HCT116 (cell line): ENCODE measurements around the gene MRPL49. TPM values are rescaled to one million over a fixed set of nuclear protein-coding genes. Genes with fewer than 3 reads are reported as not detected.

Experiments used
- ATAC-seq: fragments of 200-7000 bp; cut with Tn5 transposase; 2 replicates; pipeline ENCODE4 v1.9.1; 2020; ENCODE audit warnings: mild to moderate bottlenecking, moderate library complexity
- BruUV-seq: library from RNA; stranded (reverse); fragments of 400-500 nt; replicated peaks from 2 replicates; lab custom pipeline; 2021; lab: Mats Ljungman, UMichigan
- CTCF ChIA-PET: fragments of 300-600 bp; sonication (Branson Sonifier 250); formaldehyde crosslinking; loops from one replicate; lab custom pipeline; 2021; ENCODE audit warnings: antibody characterized with exemption; lab: Charles Lee
- POLR2A ChIA-PET: fragments of 300-600, 350-600 bp; sonication (Branson Sonifier 250); formaldehyde crosslinking; loops from one replicate; lab custom pipeline; 2021; ENCODE audit warnings: antibody characterized with exemption; lab: Charles Lee
- RAD21 ChIA-PET, 2 experiments: fragments of 300-600 bp; sonication (Branson Sonifier 250); formaldehyde crosslinking; loops; one replicate each; lab custom pipeline; 2023; ENCODE audit warnings: low total read pairs in 2 of 2; ENCODE audit not compliant: uncharacterized antibody in 2 of 2, unreplicated experiment in 2 of 2, low non-redundant PET in 1 of 2; lab: Charles Lee
- DNase-seq: peaks from one replicate; pipeline ENCODE4 v3.0.0-alpha.2; 2010; ENCODE audit warnings: low read depth, low spot score
- H2AFZ ChIP-seq: fragments of 200-600 bp; shearing (Covaris generic), sonication (generic); 2 replicates; pipeline ENCODE4 v1.6.1; 2017; ENCODE audit warnings: low read depth, mixed run types, mixed read lengths, antibody characterized with exemption, low read length; ENCODE audit not compliant: poor library complexity, severe bottlenecking
- H3K27ac ChIP-seq: 2 replicates; pipeline ENCODE4 v1.5.1; 2012; ENCODE audit warnings: low read depth, low read length
- H3K27me3 ChIP-seq: fragments of 200-600 bp; sonication (generic); 2 replicates; pipeline ENCODE4 v1.6.1; 2016; ENCODE audit warnings: mixed run types, low read length, mixed read lengths; ENCODE audit not compliant: insufficient read depth
- H3K36me3 ChIP-seq, 2 experiments: fragments of 200-500 bp in 1 of 2; fragments of 200-600 bp in 1 of 2; sonication (Bioruptor generic) in 1 of 2; sonication (generic) in 1 of 2; 2 replicates each; pipeline versions ENCODE4 v1.5.1 to v1.6.1; 2014 to 2016; ENCODE audit warnings: low read length in 2 of 2, inconsistent platforms in 1 of 2, mixed read lengths in 1 of 2, mixed run types in 1 of 2; ENCODE audit not compliant: insufficient read depth in 2 of 2, control insufficient read depth in 1 of 2
- H3K4me1 ChIP-seq, 2 experiments: fragments of 200-600 bp in 1 of 2; sonication (generic) in 1 of 2; 2 replicates each; pipeline versions ENCODE4 v1.5.1 to v1.6.1; 2012 to 2017; ENCODE audit warnings: low read length in 2 of 2, inconsistent platforms in 1 of 2, mild to moderate bottlenecking in 1 of 2, mixed read lengths in 1 of 2, mixed run types in 1 of 2, moderate library complexity in 1 of 2; ENCODE audit not compliant: insufficient read depth in 2 of 2, control insufficient read depth in 1 of 2
- H3K4me2 ChIP-seq: fragments of 200-600 bp; sonication (generic); 2 replicates; pipeline ENCODE4 v1.6.1; 2017; ENCODE audit warnings: mixed run types, low read length, mixed read lengths
- H3K4me3 ChIP-seq, 2 experiments: fragments of 200-600 bp in 1 of 2; sonication (generic) in 1 of 2; replicated peaks in 1 of 2; 2 replicates each; pipeline ENCODE4 v1.5.1; 2011 to 2016; ENCODE audit warnings: low read length in 2 of 2, control low read depth in 1 of 2, low read depth in 1 of 2, mild to moderate bottlenecking in 1 of 2, mixed read lengths in 1 of 2, mixed run types in 1 of 2
- H3K79me2 ChIP-seq: fragments of 200-600 bp; sonication (generic); 2 replicates; pipeline ENCODE4 v1.6.1; 2017; ENCODE audit warnings: mild to moderate bottlenecking, mixed run types, low read length, moderate library complexity, mixed read lengths; ENCODE audit not compliant: insufficient read depth
- H3K9ac ChIP-seq: fragments of 200-600 bp; sonication (generic); 2 replicates; pipeline ENCODE4 v1.6.1; 2016; ENCODE audit warnings: low read length, mixed read lengths
- H3K9me2 ChIP-seq: fragments of 200-600 bp; sonication (generic), shearing (Covaris generic); 2 replicates; pipeline ENCODE4 v1.6.1; 2017; ENCODE audit warnings: mixed run types, mild to moderate bottlenecking, moderate library complexity; ENCODE audit not compliant: insufficient read depth
- H3K9me3 ChIP-seq, 2 experiments: fragments of 200-500 bp in 1 of 2; fragments of 200-600 bp in 1 of 2; sonication (Bioruptor generic) in 1 of 2; sonication (generic) in 1 of 2; 2 replicates each; pipeline ENCODE4 v1.6.1; 2014 to 2017; ENCODE audit warnings: low read length in 2 of 2, mixed read lengths in 2 of 2, inconsistent platforms in 1 of 2, low read depth in 1 of 2, mild to moderate bottlenecking in 1 of 2, mixed run types in 1 of 2, moderate library complexity in 1 of 2; ENCODE audit not compliant: control insufficient read depth in 1 of 2, insufficient read depth in 1 of 2
- H4K20me1 ChIP-seq: fragments of 200-600 bp; sonication (generic), shearing (Covaris generic); 2 replicates; pipeline ENCODE4 v1.6.1; 2017; ENCODE audit warnings: mixed run types, mild to moderate bottlenecking, moderate library complexity; ENCODE audit not compliant: insufficient read depth
- CEBPB ChIP-seq: IDR thresholded peaks from 2 replicates; pipeline ENCODE4 v1.6.1; 2012; ENCODE audit warnings: low read depth
- FOSL1 ChIP-seq: IDR thresholded peaks from 2 replicates; pipeline ENCODE4 v1.6.1; 2012; ENCODE audit warnings: low read depth
- JUND ChIP-seq: IDR thresholded peaks from 2 replicates; pipeline ENCODE4 v1.6.1; 2012
- POLR2AphosphoS5 ChIP-seq: IDR thresholded peaks from 2 replicates; pipeline ENCODE4 v1.6.1; 2011; ENCODE audit warnings: mild to moderate bottlenecking, low read depth, low read length, moderate library complexity
- REST ChIP-seq: IDR thresholded peaks from 2 replicates; pipeline ENCODE4 v1.6.1; 2012; ENCODE audit warnings: low read depth
- TCF7L2 ChIP-seq: IDR thresholded peaks from 2 replicates; pipeline ENCODE4 v1.7.0; 2011; ENCODE audit warnings: borderline replicate concordance, inconsistent platforms; ENCODE audit not compliant: insufficient read depth, insufficient read length; ENCODE audit errors: extremely low read depth
- ZNF274 ChIP-seq: fragments of 200-500 bp; sonication (Bioruptor generic); IDR thresholded peaks from 2 replicates; pipeline ENCODE4 v1.6.1; 2014; ENCODE audit warnings: mild to moderate bottlenecking, low read depth, low read length, inconsistent platforms
- intact Hi-C: fragments of 100-400 bp; cut with micrococcal nuclease; formaldehyde crosslinking; loops from 2 replicates; pipeline ENCODE4 v1.10.0; 2022
- total RNA-seq: library from RNA; stranded (reverse); gene quantifications from one replicate; pipeline ENCODE4 v1.2.1, GENCODE V29; 2021; ENCODE audit not compliant: unreplicated experiment

The MRPL49 gene
- total RNA-seq, 1 experiment from 2014 or later, result 77.5 TPM

GRCh38 chr11:65152122-65152521, 30.0 kb downstream of the MRPL49 start:
- no TSS peak for BruUV-seq
- ATAC-seq (no peak), DNase-seq (no peak)
- Histone ChIP-seq H3K79me2 (no peaks in the 10 kb centered on the region), H3K9me3 (peaks cover 0 to 4% of the 10 kb centered on the region in 2 experiments; a peak in 1 of 4 replicates), H3K27me3 (no peaks in the 10 kb centered on the region), H3K4me2 (no peak overlapping the region), H3K9ac (no peak overlapping the region), H3K27ac (no peak overlapping the region), H3K9me2 (no peaks in the 10 kb centered on the region), H3K4me1 (peaks cover 15 to 29% of the 10 kb centered on the region in 2 experiments), H4K20me1 (no peaks in the 10 kb centered on the region), H3K4me3 (no peak overlapping the region), H3K36me3 (no peaks in the 10 kb centered on the region), H2AFZ (no peak overlapping the region)
- ChIA-PET CTCF (interaction anchor here (0.7 kb wide), 1 partner anchor 40 kb away, joined by 3 read pairs; the partner anchor contains the start of gene TM7SF2), RAD21 (no interaction called here), POLR2A (no interaction called here)
- no peak for TF ChIP-seq FOSL1
- no peak for TF ChIP-seq POLR2AphosphoS5
- no peak for TF ChIP-seq ZNF274
- no peak for TF ChIP-seq CEBPB
- no peak for TF ChIP-seq JUND
- no peak for TF ChIP-seq TCF7L2
- no peak for TF ChIP-seq REST
- intact Hi-C loops, result no loop called here

- ChIA-PET RAD21 (no interaction called here), POLR2A (no interaction called here)
- ATAC-seq, result no peak
- TF ChIP-seq CEBPB, result no peak
- TF ChIP-seq, all 23 proteins: peak for 0
- Histone ChIP-seq H3K79me2 (no peaks in the 10 kb centered on the region), H3K9ac (no peak overlapping the region), H3K4me2 (no peak overlapping the region), H3K27ac (no peak overlapping the region), H3K4me3 (no peak overlapping the region), H3K4me1 (peaks cover 0 to 10% of the 10 kb centered on the region in 2 experiments; a peak in 3 of 4 replicates), H3K27me3 (no peaks in the 10 kb centered on the region), H3K9me2 (no peaks in the 10 kb centered on the region), H3K36me3 (no peaks in the 10 kb centered on the region), H3K9me3 (no peaks in the 10 kb centered on the region), H4K20me1 (no peaks in the 10 kb centered on the region), H2AFZ (no peak overlapping the region)
- no peak for DNase-seq
- intact Hi-C loops, result no loop called here
- CTCF ChIA-PET, result no interaction called here
- no TSS peak for BruUV-seq
Measured at GRCh38 chr11:65156256-65156655, 34.1 kb downstream of the MRPL49 start.
